ENCODE data around the gene ATG14.

ATG14 gene

DNA sequence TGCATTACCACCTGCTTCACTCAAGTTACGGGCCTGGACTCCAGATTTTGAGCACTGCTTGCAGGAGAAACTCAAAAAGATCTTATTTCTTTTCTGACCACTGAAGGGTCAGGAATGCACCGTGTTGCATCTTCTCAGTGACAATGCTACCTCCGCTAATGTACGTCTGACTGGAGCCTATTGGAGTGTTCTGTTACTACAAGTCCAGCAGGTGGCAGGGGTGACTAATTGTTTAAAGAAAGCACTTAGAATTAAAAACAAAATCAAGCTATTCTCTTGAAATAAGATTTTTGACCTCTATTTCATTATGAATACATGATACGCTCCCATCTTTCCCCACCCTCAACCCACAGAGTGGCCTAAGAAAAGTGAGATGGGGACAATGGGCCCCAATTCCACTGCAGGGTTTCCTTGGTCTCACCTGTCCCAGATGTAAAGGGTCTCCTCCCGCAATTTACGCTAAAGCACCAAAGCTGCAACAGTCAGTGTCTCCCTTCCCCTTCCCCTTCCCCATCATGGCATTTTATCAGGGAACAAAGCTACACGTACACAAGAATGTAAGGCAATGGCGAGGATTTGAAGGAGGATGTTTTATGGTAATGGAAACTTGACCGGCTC lies 26.5 kb upstream of the ATG14 start:
- H2AFZ ChIP-seq (ENCODE audit: low read length): no peak overlapping the region
- no peaks in the 10 kb centered on the region for H4K20me1 ChIP-seq (ENCODE audit: insufficient read depth, low read length, poor library complexity, severe bottlenecking)
- H3F3A ChIP-seq (ENCODE audit: low read depth): no peaks in the 10 kb centered on the region
- no peaks in the 10 kb centered on the region for H3K9me3 ChIP-seq (ENCODE audit: insufficient read depth, low read depth, low read length)
- no peaks in the 10 kb centered on the region for H3K9me2 ChIP-seq (replicated peaks; ENCODE audit: low read depth, low read length)
- no peaks in the 10 kb centered on the region for H3K36me3 ChIP-seq (ENCODE audit: insufficient read depth, low read length)
- TF ChIP-seq, protein P1, sequence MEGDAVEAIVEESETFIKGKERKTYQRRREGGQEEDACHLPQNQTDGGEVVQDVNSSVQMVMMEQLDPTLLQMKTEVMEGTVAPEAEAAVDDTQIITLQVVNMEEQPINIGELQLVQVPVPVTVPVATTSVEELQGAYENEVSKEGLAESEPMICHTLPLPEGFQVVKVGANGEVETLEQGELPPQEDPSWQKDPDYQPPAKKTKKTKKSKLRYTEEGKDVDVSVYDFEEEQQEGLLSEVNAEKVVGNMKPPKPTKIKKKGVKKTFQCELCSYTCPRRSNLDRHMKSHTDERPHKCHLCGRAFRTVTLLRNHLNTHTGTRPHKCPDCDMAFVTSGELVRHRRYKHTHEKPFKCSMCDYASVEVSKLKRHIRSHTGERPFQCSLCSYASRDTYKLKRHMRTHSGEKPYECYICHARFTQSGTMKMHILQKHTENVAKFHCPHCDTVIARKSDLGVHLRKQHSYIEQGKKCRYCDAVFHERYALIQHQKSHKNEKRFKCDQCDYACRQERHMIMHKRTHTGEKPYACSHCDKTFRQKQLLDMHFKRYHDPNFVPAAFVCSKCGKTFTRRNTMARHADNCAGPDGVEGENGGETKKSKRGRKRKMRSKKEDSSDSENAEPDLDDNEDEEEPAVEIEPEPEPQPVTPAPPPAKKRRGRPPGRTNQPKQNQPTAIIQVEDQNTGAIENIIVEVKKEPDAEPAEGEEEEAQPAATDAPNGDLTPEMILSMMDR (conservative IDR thresholded peaks at IDR 0.05; ENCODE audit: low read length): peak; percentile 68
- no peak for TF ChIP-seq EZH2phosphoT487 (IDR thresholded peaks at IDR 0.05; ENCODE audit: borderline replicate concordance)
- H3K27me3 ChIP-seq (ENCODE audit: insufficient read depth, low read length, poor library complexity, severe bottlenecking): no peaks in the 10 kb centered on the region
- no peak overlapping the region for H3K4me3 ChIP-seq (ENCODE audit: low read length, poor library complexity, severe bottlenecking)
- H3K79me2 ChIP-seq (ENCODE audit: insufficient read depth, low read length): no peaks in the 10 kb centered on the region
- H3K4me2 ChIP-seq (ENCODE audit: low read depth, low read length, poor library complexity, severe bottlenecking): no peak overlapping the region
- peaks cover 6% of the 10 kb centered on the region for H3K4me1 ChIP-seq (ENCODE audit: insufficient read depth, low read length, poor library complexity, severe bottlenecking)
- no peak overlapping the region for H3K9ac ChIP-seq (ENCODE audit: low read depth, low read length, poor library complexity, severe bottlenecking)

DNA sequence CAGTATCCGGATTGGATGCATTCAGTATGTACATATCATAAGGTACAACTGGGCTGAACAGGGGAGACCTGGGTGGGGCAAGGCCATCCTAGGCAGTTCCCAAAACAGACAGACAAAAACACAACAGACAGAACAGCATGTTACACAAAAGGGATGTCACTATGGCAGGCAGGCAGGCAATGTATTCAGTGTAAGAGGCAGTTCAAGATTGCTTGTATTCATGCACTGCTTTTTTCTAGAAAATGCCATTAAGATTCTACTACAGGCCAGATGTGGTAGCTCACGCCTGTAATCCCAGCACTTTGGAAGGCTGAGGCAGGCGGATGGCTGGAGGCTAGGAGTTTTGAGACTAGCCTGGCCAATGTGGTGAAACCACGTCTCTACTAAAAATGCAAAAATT lies 25.3 kb upstream of the ATG14 start:
- Histone ChIP-seq H3K9me2 (replicated peaks; ENCODE audit: low read depth, low read length) (no peaks in the 10 kb centered on the region), H3K36me3 (ENCODE audit: insufficient read depth, low read length) (no peaks in the 10 kb centered on the region), H3K4me2 (ENCODE audit: low read depth, low read length, poor library complexity, severe bottlenecking) (no peak overlapping the region), H3K4me1 (ENCODE audit: insufficient read depth, low read length, poor library complexity, severe bottlenecking) (peaks cover 6% of the 10 kb centered on the region), H4K20me1 (ENCODE audit: insufficient read depth, low read length, poor library complexity, severe bottlenecking) (no peaks in the 10 kb centered on the region), H3K9me3 (ENCODE audit: insufficient read depth, low read depth, low read length) (no peaks in the 10 kb centered on the region), H3K4me3 (ENCODE audit: low read length, poor library complexity, severe bottlenecking) (no peak overlapping the region), H3K79me2 (ENCODE audit: insufficient read depth, low read length) (no peaks in the 10 kb centered on the region), H3K27me3 (ENCODE audit: insufficient read depth, low read length, poor library complexity, severe bottlenecking) (no peaks in the 10 kb centered on the region), H3K9ac (ENCODE audit: low read depth, low read length, poor library complexity, severe bottlenecking) (no peak overlapping the region), H3F3A (ENCODE audit: low read depth) (no peaks in the 10 kb centered on the region), H2AFZ (ENCODE audit: low read length) (no peak overlapping the region)
- TF ChIP-seq, protein P1 (conservative IDR thresholded peaks at IDR 0.05; ENCODE audit: low read length): no peak
- no peak for TF ChIP-seq EZH2phosphoT487 (IDR thresholded peaks at IDR 0.05; ENCODE audit: borderline replicate concordance)

DNA sequence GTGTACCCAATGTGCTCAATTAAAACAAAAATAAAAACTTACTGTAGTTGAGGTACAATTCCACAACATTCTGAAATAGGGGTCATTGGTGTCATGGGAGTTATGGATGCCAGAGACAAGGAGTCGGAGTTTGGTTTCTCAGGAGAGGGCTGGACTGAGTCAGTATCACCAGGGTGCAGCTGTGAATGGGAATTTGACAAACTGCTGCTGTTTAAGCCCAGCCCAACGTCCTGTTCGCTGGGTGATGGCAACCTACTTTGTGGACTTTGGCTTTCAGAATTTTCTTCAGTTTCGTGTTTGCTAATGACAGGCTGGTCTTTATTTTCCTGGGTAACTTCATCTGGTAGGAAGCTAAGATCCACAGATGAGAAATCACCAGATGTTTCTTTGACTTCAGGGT lies 24.9 kb upstream of the ATG14 start:
- peaks cover 6% of the 10 kb centered on the region for H3K4me1 ChIP-seq (ENCODE audit: insufficient read depth, low read length, poor library complexity, severe bottlenecking)
- no peak overlapping the region for H3K4me3 ChIP-seq (ENCODE audit: low read length, poor library complexity, severe bottlenecking)
- no peaks in the 10 kb centered on the region for H3K79me2 ChIP-seq (ENCODE audit: insufficient read depth, low read length)
- H3F3A ChIP-seq (ENCODE audit: low read depth): no peaks in the 10 kb centered on the region
- no peaks in the 10 kb centered on the region for H4K20me1 ChIP-seq (ENCODE audit: insufficient read depth, low read length, poor library complexity, severe bottlenecking)
- no peaks in the 10 kb centered on the region for H3K9me3 ChIP-seq (ENCODE audit: insufficient read depth, low read depth, low read length)
- no peak overlapping the region for H2AFZ ChIP-seq (ENCODE audit: low read length)
- H3K9me2 ChIP-seq (replicated peaks; ENCODE audit: low read depth, low read length): no peaks in the 10 kb centered on the region
- H3K36me3 ChIP-seq (ENCODE audit: insufficient read depth, low read length): no peaks in the 10 kb centered on the region
- H3K4me2 ChIP-seq (ENCODE audit: low read depth, low read length, poor library complexity, severe bottlenecking): no peak overlapping the region
- TF ChIP-seq, protein P1 (conservative IDR thresholded peaks at IDR 0.05; ENCODE audit: low read length): no peak
- no peak for TF ChIP-seq EZH2phosphoT487 (IDR thresholded peaks at IDR 0.05; ENCODE audit: borderline replicate concordance)
- no peak overlapping the region for H3K9ac ChIP-seq (ENCODE audit: low read depth, low read length, poor library complexity, severe bottlenecking)
- no peaks in the 10 kb centered on the region for H3K27me3 ChIP-seq (ENCODE audit: insufficient read depth, low read length, poor library complexity, severe bottlenecking)
